Mesodermal cell (in vitro differentiated cells): ENCODE data around the gene DUSP23.

Experiments used
- H3K27ac ChIP-seq: 2 replicates; pipeline ENCODE4 v1.7.0; 2013; ENCODE audit warnings: mild to moderate bottlenecking, low read depth, low read length, moderate library complexity; ENCODE audit not compliant: severe bottlenecking
- H3K36me3 ChIP-seq: 2 replicates; pipeline ENCODE4 v1.7.1; 2013; ENCODE audit warnings: mild to moderate bottlenecking, low read length, moderate library complexity; ENCODE audit not compliant: control insufficient read depth, insufficient read depth
- H3K4me1 ChIP-seq: one replicate; pipeline ENCODE4 v1.7.1; 2013; ENCODE audit warnings: mild to moderate bottlenecking, low read length; ENCODE audit not compliant: insufficient read depth, control insufficient read depth, poor library complexity, severe bottlenecking
- H3K4me3 ChIP-seq: 2 replicates; pipeline ENCODE4 v1.7.0; 2013; ENCODE audit warnings: low read length, control low read depth, mild to moderate bottlenecking; ENCODE audit not compliant: insufficient read depth, poor library complexity, severe bottlenecking; ENCODE audit errors: extremely low read depth
- H3K9me3 ChIP-seq: 2 replicates; pipeline ENCODE4 v1.7.1; 2013; ENCODE audit warnings: mild to moderate bottlenecking, low read length, moderate library complexity; ENCODE audit not compliant: control insufficient read depth
- WGBS, 2 experiments: methylation state at CpG; one replicate each; pipeline ENCODE4 v1.1.5; 2013; ENCODE audit warnings: missing lambda C conversion rate in 2 of 2; ENCODE audit not compliant: insufficient coverage in 2 of 2; 5-methylcytosine and 5-hydroxymethylcytosine counted together

Gene DUSP23

DNA sequence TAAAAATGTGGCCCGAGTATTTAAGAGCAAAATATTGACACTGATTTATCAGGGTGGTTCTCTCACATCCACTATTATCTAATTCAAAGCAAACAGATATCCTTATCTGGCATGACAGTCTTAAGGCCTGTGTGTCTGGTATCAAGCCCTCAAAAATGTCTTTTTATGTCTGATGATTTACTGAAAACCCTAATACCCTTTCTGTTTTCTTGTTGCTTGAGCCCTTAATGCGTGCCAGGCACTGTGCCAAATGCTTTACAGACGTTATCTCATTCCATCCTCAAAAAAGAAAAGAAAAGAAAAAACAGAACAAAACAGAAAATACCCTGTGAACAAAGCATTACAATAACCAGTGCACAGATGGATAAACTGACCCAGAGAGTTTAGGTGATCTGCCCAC, 5.7 kb downstream of the DUSP23 start:
- H3K4me3 ChIP-seq = no peak overlapping the region
- H3K36me3 ChIP-seq = no peaks in the 10 kb centered on the region
- no peaks in the 10 kb centered on the region for H3K9me3 ChIP-seq
- WGBS, 2 experiments = 76% methylated on average over 2 of the region's 3 CpGs; no CpG with 5 or more reads in 1 of the 2 experiments
- peaks cover 8% of the 10 kb centered on the region for H3K4me1 ChIP-seq
- H3K27ac ChIP-seq = no peak overlapping the region

GRCh38 chr1:159786966-159787365, 6.2 kb downstream of the DUSP23 start:
- Histone ChIP-seq H3K27ac (no peak overlapping the region), H3K4me1 (peaks cover 8% of the 10 kb centered on the region), H3K9me3 (no peaks in the 10 kb centered on the region), H3K4me3 (no peak overlapping the region), H3K36me3 (no peaks in the 10 kb centered on the region)
- 83 to 95% methylated on average over 2 to 3 of the region's 3 CpGs for WGBS, 2 experiments

DNA sequence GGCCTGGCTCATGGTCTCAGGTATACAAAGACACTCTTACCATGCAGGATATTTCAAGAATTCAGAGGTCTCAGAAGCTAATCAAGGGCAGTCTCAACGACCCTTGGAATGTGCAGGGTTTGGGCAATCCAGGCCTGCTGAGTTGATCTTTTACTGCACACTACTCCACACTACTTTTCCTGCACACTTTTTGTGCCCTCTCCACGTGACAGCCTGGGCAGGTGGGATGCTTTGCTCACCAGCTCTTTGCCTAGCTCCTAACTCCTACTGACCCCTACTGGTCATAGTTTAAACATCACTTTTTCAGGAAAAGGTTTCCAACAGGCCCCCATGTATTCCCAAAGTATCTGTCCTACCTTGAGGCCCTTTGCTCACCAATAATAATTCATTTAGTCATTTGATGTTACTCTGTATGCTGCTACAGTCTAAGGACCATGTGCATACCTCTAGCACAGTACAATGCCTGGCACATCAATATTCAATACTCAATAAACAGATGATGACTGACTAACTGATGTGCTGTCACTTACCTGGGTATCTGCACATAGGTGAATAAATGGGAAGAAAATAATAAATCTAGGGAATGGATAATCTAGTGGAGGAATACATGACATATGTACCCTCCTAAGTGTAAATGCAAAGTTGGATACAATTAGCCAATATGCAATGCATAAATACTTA, 9.6 kb downstream of the DUSP23 start:
- no peaks in the 10 kb centered on the region for H3K36me3 ChIP-seq
- no peak overlapping the region for H3K27ac ChIP-seq
- WGBS, 2 experiments = 4 to 6% methylated on average over 2 of the region's 2 CpGs
- peaks cover 2% of the 10 kb centered on the region for H3K4me1 ChIP-seq
- H3K9me3 ChIP-seq = no peaks in the 10 kb centered on the region
- H3K4me3 ChIP-seq = no peak overlapping the region

GRCh38 chr1:159791031-159791430, 10.3 kb downstream of the DUSP23 start:
- H3K9me3 ChIP-seq = no peaks in the 10 kb centered on the region
- 74 to 88% methylated on average over 3 of the region's 3 CpGs for WGBS, 2 experiments
- H3K27ac ChIP-seq = no peak overlapping the region
- H3K4me3 ChIP-seq = no peak overlapping the region
- H3K4me1 ChIP-seq = peaks cover 2% of the 10 kb centered on the region
- no peaks in the 10 kb centered on the region for H3K36me3 ChIP-seq

DNA sequence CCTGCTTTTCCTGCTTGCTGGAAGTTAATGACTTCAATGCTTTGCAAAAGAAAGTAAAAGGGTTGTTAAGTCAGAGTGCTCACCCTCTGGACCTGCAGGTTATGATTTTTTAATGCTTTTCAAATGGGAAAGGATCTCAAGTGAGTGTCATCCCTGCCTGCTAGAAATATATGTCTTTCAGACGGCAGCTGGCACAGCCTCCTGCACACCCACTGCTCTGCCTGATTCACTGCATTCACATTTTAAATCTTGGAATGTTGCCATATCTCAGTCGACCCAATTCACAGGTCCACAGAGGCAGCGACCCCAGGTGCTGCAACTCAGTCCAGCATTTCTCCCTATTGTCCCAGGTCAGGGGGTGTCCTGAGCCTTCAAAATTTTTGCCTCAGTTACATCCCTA, 10.7 kb downstream of the DUSP23 start:
- 39 to 42% methylated on average over 3 of the region's 3 CpGs for WGBS, 2 experiments
- no peak overlapping the region for H3K27ac ChIP-seq
- no peaks in the 10 kb centered on the region for H3K9me3 ChIP-seq
- H3K36me3 ChIP-seq = no peaks in the 10 kb centered on the region
- peaks cover 2% of the 10 kb centered on the region for H3K4me1 ChIP-seq
- H3K4me3 ChIP-seq = no peak overlapping the region

DNA sequence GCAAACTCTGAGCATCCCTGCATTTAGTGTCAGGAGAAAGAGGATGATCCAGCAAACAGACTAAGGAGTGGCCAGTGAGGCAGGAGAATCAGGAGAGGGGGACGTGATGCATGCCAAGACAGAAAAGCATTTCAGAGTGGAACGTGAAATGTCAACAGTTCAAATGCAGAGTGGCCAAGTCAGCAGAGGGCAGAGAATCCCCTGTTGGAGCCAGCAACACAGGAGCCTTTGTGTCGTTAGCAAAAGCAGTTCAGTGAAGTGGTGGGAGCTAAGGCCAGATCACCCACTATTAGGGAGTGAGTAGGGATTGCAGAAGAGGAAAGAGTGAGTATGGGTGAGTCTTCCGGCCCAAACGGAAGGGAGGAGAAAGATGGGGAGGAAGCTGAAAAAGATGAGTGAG, 14.8 kb downstream of the DUSP23 start:
- no peaks in the 10 kb centered on the region for H3K36me3 ChIP-seq
- H3K27ac ChIP-seq = no peak overlapping the region
- H3K9me3 ChIP-seq = no peaks in the 10 kb centered on the region
- WGBS, 2 experiments = 56 to 64% methylated on average over 5 of the region's 5 CpGs
- no peak overlapping the region for H3K4me3 ChIP-seq
- peaks cover 2% of the 10 kb centered on the region for H3K4me1 ChIP-seq

GRCh38 chr1:159798893-159799292, 18.1 kb downstream of the DUSP23 start:
- no peaks in the 10 kb centered on the region for H3K9me3 ChIP-seq
- H3K4me3 ChIP-seq = no peak overlapping the region
- no peak overlapping the region for H3K27ac ChIP-seq
- H3K36me3 ChIP-seq = no peaks in the 10 kb centered on the region
- 0% methylated on average over 2 of the region's 2 CpGs for WGBS, 2 experiments
- peaks cover 2% of the 10 kb centered on the region for H3K4me1 ChIP-seq

- H3K4me1 ChIP-seq = peaks cover 2% of the 10 kb centered on the region
- no peak overlapping the region for H3K27ac ChIP-seq
- H3K9me3 ChIP-seq = no peaks in the 10 kb centered on the region
- WGBS, 2 experiments = 100% methylated on average over 1 to 4 of the region's 4 CpGs
- H3K36me3 ChIP-seq = no peaks in the 10 kb centered on the region
- H3K4me3 ChIP-seq = no peak overlapping the region
Measured at GRCh38 chr1:159799446-159799985, 18.8 kb downstream of the DUSP23 start.

- Histone ChIP-seq H3K4me1 (peaks cover under 1% of the 10 kb centered on the region), H3K27ac (no peak overlapping the region), H3K4me3 (no peak overlapping the region), H3K9me3 (no peaks in the 10 kb centered on the region), H3K36me3 (no peaks in the 10 kb centered on the region)
- WGBS, 2 experiments = 85 to 89% methylated on average over 5 of the region's 8 CpGs
Measured at GRCh38 chr1:159800177-159800930, 19.6 kb downstream of the DUSP23 start.

GRCh38 chr1:159802111-159802510, 21.3 kb downstream of the DUSP23 start, which contains the start of gene FCRL6:
TSS of gene FCRL6 (plus strand) at chr1:159802360. CDS start at chr1:159802425, 65 bp downstream.
- H3K36me3 ChIP-seq = no peaks in the 10 kb centered on the region
- H3K27ac ChIP-seq = no peak within 1 kb of the TSS
- H3K4me1 ChIP-seq = no peaks in the 10 kb centered on the region
- WGBS, 2 experiments = 84 to 93% methylated on average over 5 to 6 of the region's 8 CpGs
- no peaks in the 10 kb centered on the region for H3K9me3 ChIP-seq
- no peak within 1 kb of the TSS for H3K4me3 ChIP-seq
